Retinal pigment epithelial cell (primary cell): ENCODE measurements around the gene PSME3.
A peak's percentile ranks its signal among the peaks of the same experiment; 100 is the strongest.

Experiments
- DNase-seq: peaks from one replicate; pipeline ENCODE4 v3.0.0-alpha.2; 2010; ENCODE audit warnings: low read depth
- H3K4me3 ChIP-seq: 2 replicates; pipeline ENCODE4 v1.5.1; 2011; ENCODE audit warnings: mild to moderate bottlenecking, low read length, control low read depth, moderate library complexity
- TF ChIP-seq, protein P1 (sequence below): conservative IDR thresholded peaks from 2 replicates; pipeline ENCODE4 v1.5.1; 2011; ENCODE audit warnings: low read depth, low read length, control low read depth, inconsistent platforms

PSME3 gene

GRCh38 chr17:42817866-42818265 is 15.3 kb upstream of the PSME3 start:
- TF ChIP-seq, protein P1, sequence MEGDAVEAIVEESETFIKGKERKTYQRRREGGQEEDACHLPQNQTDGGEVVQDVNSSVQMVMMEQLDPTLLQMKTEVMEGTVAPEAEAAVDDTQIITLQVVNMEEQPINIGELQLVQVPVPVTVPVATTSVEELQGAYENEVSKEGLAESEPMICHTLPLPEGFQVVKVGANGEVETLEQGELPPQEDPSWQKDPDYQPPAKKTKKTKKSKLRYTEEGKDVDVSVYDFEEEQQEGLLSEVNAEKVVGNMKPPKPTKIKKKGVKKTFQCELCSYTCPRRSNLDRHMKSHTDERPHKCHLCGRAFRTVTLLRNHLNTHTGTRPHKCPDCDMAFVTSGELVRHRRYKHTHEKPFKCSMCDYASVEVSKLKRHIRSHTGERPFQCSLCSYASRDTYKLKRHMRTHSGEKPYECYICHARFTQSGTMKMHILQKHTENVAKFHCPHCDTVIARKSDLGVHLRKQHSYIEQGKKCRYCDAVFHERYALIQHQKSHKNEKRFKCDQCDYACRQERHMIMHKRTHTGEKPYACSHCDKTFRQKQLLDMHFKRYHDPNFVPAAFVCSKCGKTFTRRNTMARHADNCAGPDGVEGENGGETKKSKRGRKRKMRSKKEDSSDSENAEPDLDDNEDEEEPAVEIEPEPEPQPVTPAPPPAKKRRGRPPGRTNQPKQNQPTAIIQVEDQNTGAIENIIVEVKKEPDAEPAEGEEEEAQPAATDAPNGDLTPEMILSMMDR = no peak
- DNase-seq = no peak
- H3K4me3 ChIP-seq = no peak overlapping the region

DNA sequence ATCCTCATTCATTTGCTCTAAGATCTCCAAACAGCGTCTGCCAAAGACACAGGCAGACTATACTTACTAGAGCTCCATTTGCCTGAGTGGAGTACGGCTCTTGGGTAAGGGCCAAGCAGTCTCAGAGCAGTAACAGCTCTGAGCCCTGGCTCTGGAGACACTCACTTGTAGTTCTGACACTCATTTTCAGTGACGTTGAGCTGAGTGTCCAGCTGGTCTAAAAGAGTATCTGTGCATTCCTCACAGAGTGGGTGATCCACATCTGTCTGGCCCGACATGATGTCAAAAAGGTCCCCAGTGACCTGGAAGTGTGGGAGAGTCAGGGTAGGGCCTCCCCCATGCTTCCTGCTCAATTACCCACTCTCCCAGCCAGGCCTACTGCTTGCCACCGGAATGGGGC is 14.8 kb upstream of the PSME3 start:
- H3K4me3 ChIP-seq = no peak overlapping the region
- no peak for DNase-seq
- TF ChIP-seq, protein P1 = no peak

- DNase-seq = no peak
- H3K4me3 ChIP-seq = no peak overlapping the region
- TF ChIP-seq, protein P1 = peak; percentile 90
Observed at GRCh38 chr17:42819939-42820535, 13.2 kb upstream of the PSME3 start.

- DNase-seq = no peak
- H3K4me3 ChIP-seq = no peak overlapping the region
- TF ChIP-seq, protein P1 = no peak
Observed at GRCh38 chr17:42821176-42821575, 12.0 kb upstream of the PSME3 start.

DNA sequence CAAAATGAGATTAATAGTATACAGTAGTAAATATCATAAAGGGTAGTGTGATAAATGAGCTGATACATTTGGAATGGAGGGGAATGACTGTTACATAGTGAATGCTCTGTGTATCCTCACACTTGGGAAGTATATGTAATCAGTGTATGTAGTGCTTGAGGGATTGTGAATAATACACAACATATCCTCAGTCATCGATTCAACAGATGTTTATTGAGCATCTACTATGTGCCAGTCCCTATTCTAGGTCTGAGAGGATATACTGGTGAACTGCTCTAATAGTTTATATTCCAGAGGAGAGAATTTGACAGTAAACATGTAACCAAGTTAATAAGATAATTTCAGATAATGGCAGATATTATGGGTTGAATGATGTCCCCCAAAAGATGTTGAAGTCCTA is 5.7 kb upstream of the PSME3 start:
- TF ChIP-seq, protein P1 = no peak
- H3K4me3 ChIP-seq = no peak overlapping the region
- DNase-seq = no peak

- TF ChIP-seq, protein P1 = no peak
- DNase-seq = no peak
- H3K4me3 ChIP-seq = no peak overlapping the region
Observed at GRCh38 chr17:42830971-42831370, 2.2 kb upstream of the PSME3 start.

DNA sequence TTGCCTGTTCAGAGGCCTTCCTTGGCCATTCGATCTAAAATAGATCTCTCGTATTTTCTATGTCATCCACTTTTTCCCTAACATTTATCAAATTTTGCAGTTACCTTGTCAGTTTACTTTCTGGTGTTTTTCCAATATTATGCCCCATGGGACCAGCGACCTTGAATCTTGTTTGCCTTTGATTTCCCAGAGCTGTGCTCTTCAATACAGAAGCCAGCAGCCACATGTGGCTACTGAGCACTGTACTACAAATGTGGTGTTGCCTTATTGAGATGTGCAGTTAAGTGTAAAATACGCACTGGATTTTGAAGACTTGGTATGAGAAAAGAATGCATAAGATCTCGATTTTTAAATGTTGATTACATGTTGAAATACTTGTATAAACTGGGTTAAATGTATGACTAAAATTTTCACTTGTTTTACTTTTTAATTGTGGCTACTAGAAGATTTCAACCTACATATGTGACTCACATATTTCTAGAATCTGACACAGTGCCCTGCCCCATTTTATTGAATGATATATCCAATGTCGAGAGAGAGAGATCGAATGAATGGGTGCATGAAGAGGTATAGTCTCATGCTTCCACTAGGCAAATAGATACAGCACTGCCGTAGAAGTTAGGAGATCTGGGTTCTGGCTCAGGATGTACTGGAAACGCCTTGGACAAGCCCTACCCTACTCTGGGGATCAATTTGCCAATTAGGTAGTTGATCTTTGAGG is 824 bp upstream of the PSME3 start:
- no peak for DNase-seq
- peak overlapping the region; percentile 99 for H3K4me3 ChIP-seq
- TF ChIP-seq, protein P1 = no peak
